ENCODE data around the gene POLR2E.

POLR2E gene

GRCh38 chr19:1094978-1095701, at the start of gene POLR2E:
Gene POLR2E, minus strand, starts transcription at chr19:1095375. Its CDS starts 60 bp downstream, at chr19:1095315.
- TF ChIP-seq GATA1 (IDR thresholded peaks at IDR 0.05; ENCODE audit: low read depth, low read length) = no peak
- peak; percentile 78 for TF ChIP-seq POLR2A (IDR thresholded peaks at IDR 0.05; ENCODE audit: low read length)
- peak; percentile 99 for DNase-seq

- no peak for DNase-seq
- TF ChIP-seq POLR2A (IDR thresholded peaks at IDR 0.05; ENCODE audit: low read length) (no peak), GATA1 (IDR thresholded peaks at IDR 0.05; ENCODE audit: low read depth, low read length) (no peak)
These were observed 49.6 kb upstream of the POLR2E start for GRCh38 chr19:1144741-1145140.

GRCh38 chr19:1143828-1144399, 48.7 kb upstream of the POLR2E start:
- no peak for TF ChIP-seq POLR2A (IDR thresholded peaks at IDR 0.05; ENCODE audit: low read length)
- TF ChIP-seq GATA1 (IDR thresholded peaks at IDR 0.05; ENCODE audit: low read depth, low read length) = no peak
- no peak for DNase-seq

- no peak for TF ChIP-seq GATA1 (IDR thresholded peaks at IDR 0.05; ENCODE audit: low read depth, low read length)
- TF ChIP-seq POLR2A (IDR thresholded peaks at IDR 0.05; ENCODE audit: low read length) = no peak
These were observed 46.8 kb upstream of the POLR2E start for GRCh38 chr19:1141944-1142343.

GRCh38 chr19:1140272-1141027, 45.3 kb upstream of the POLR2E start:
- no peak for DNase-seq
- TF ChIP-seq GATA1 (IDR thresholded peaks at IDR 0.05; ENCODE audit: low read depth, low read length) (no peak), POLR2A (IDR thresholded peaks at IDR 0.05; ENCODE audit: low read length) (no peak)

More at GRCh38 chr19:1141944-1142343, 46.8 kb upstream of the POLR2E start:
- DNase-seq = no peak

GRCh38 chr19:1139126-1139525, 44.0 kb upstream of the POLR2E start:
- TF ChIP-seq GATA1 (IDR thresholded peaks at IDR 0.05; ENCODE audit: low read depth, low read length) (no peak), POLR2A (IDR thresholded peaks at IDR 0.05; ENCODE audit: low read length) (no peak)
- DNase-seq = no peak

GRCh38 chr19:1138121-1138520, 42.9 kb upstream of the POLR2E start:
- no peak for DNase-seq
- no peak for TF ChIP-seq POLR2A (IDR thresholded peaks at IDR 0.05; ENCODE audit: low read length)
- TF ChIP-seq GATA1 (IDR thresholded peaks at IDR 0.05; ENCODE audit: low read depth, low read length) = no peak

GRCh38 chr19:1136621-1137317, 41.6 kb upstream of the POLR2E start:
- no peak for DNase-seq
- no peak for TF ChIP-seq GATA1 (IDR thresholded peaks at IDR 0.05; ENCODE audit: low read depth, low read length)
- no peak for TF ChIP-seq POLR2A (IDR thresholded peaks at IDR 0.05; ENCODE audit: low read length)

- no peak for DNase-seq
- no peak for TF ChIP-seq POLR2A (IDR thresholded peaks at IDR 0.05; ENCODE audit: low read length)
- TF ChIP-seq GATA1 (IDR thresholded peaks at IDR 0.05; ENCODE audit: low read depth, low read length) = no peak
These were observed 41.0 kb upstream of the POLR2E start for GRCh38 chr19:1136201-1136600.

- DNase-seq = no peak
- TF ChIP-seq GATA1 (IDR thresholded peaks at IDR 0.05; ENCODE audit: low read depth, low read length) (no peak), POLR2A (IDR thresholded peaks at IDR 0.05; ENCODE audit: low read length) (no peak)
These were observed 40.3 kb upstream of the POLR2E start for GRCh38 chr19:1135454-1135853.

- no peak for DNase-seq
- TF ChIP-seq POLR2A (IDR thresholded peaks at IDR 0.05; ENCODE audit: low read length) = no peak
- TF ChIP-seq GATA1 (IDR thresholded peaks at IDR 0.05; ENCODE audit: low read depth, low read length) = no peak
These were observed 39.3 kb upstream of the POLR2E start for GRCh38 chr19:1134431-1134830.

- DNase-seq = peak; percentile 33 to 45
- no peak for TF ChIP-seq POLR2A (IDR thresholded peaks at IDR 0.05; ENCODE audit: low read length)
These were observed 38.3 kb upstream of the POLR2E start for GRCh38 chr19:1133471-1133929.

- TF ChIP-seq GATA1 (IDR thresholded peaks at IDR 0.05; ENCODE audit: low read depth, low read length) = no peak
- TF ChIP-seq POLR2A (IDR thresholded peaks at IDR 0.05; ENCODE audit: low read length) = no peak
- DNase-seq = no peak
These were observed 37.6 kb upstream of the POLR2E start for GRCh38 chr19:1132552-1133383.
